WERI-Rb-1 (cell line): Measurements from ENCODE around the gene PRDX2.
"Not testable (repeated sequence)": the region's sequence is repeated elsewhere in the genome, so short reads cannot be mapped to it uniquely, and the experiment has no call there.

Experiments used
- DNase-seq: peaks from one replicate; pipeline ENCODE4 v3.0.0-alpha.2; 2020
- H3K27ac ChIP-seq: fragments of 250-450 bp; sonication (Bioruptor Pico); 2 replicates; pipeline ENCODE4 v1.5.1; 2020; ENCODE audit warnings: mild to moderate bottlenecking, moderate library complexity
- H3K27me3 ChIP-seq: fragments of 250-450 bp; sonication (Bioruptor Pico); 2 replicates; pipeline ENCODE4 v1.5.1; 2021; ENCODE audit warnings: mild to moderate bottlenecking, low read depth, moderate library complexity; ENCODE audit not compliant: insufficient read depth, severe bottlenecking
- H3K36me3 ChIP-seq: fragments of 250-450 bp; sonication (Bioruptor Pico); 2 replicates; pipeline ENCODE4 v1.5.1; 2020; ENCODE audit warnings: mild to moderate bottlenecking, moderate library complexity
- H3K4me3 ChIP-seq: 2 replicates; pipeline ENCODE4 v1.5.1; 2011; ENCODE audit warnings: low read depth, mild to moderate bottlenecking, control low read depth, low read length
- H3K9me3 ChIP-seq: fragments of 250-450 bp; sonication (Bioruptor Pico); 2 replicates; pipeline ENCODE4 v1.5.1; 2021; ENCODE audit warnings: mild to moderate bottlenecking, moderate library complexity; ENCODE audit not compliant: severe bottlenecking
- TF ChIP-seq, protein P1 (sequence below): IDR thresholded peaks from 2 replicates; pipeline ENCODE4 v1.5.1; 2011; ENCODE audit warnings: low read depth, mild to moderate bottlenecking, control low read depth, inconsistent platforms, low read length

PRDX2 gene

GRCh38 chr19:12833418-12833737 lies 31.8 kb upstream of the PRDX2 start:
- H3K27ac ChIP-seq, result peak overlapping the region; percentile 81
- H3K9me3 ChIP-seq, result no peaks in the 10 kb centered on the region
- H3K27me3 ChIP-seq, result no peaks in the 10 kb centered on the region
- H3K36me3 ChIP-seq, result no peaks in the 10 kb centered on the region
- peak overlapping the region; percentile 51 for H3K4me3 ChIP-seq
- DNase-seq, result no peak
- TF ChIP-seq, protein P1, sequence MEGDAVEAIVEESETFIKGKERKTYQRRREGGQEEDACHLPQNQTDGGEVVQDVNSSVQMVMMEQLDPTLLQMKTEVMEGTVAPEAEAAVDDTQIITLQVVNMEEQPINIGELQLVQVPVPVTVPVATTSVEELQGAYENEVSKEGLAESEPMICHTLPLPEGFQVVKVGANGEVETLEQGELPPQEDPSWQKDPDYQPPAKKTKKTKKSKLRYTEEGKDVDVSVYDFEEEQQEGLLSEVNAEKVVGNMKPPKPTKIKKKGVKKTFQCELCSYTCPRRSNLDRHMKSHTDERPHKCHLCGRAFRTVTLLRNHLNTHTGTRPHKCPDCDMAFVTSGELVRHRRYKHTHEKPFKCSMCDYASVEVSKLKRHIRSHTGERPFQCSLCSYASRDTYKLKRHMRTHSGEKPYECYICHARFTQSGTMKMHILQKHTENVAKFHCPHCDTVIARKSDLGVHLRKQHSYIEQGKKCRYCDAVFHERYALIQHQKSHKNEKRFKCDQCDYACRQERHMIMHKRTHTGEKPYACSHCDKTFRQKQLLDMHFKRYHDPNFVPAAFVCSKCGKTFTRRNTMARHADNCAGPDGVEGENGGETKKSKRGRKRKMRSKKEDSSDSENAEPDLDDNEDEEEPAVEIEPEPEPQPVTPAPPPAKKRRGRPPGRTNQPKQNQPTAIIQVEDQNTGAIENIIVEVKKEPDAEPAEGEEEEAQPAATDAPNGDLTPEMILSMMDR, result no peak

- Histone ChIP-seq H3K4me3 (no peak overlapping the region), H3K27me3 (no peaks in the 10 kb centered on the region), H3K27ac (0 out of 2 replicates have a peak overlapping the region, but pooled peaks have one; percentile 5), H3K36me3 (no peaks in the 10 kb centered on the region; the same call in 1 of the 2 replicates), H3K9me3 (no peaks in the 10 kb centered on the region)
- TF ChIP-seq, protein P1, result no peak
- peak; percentile 35 for DNase-seq
Measured at GRCh38 chr19:12828494-12828893, 26.9 kb upstream of the PRDX2 start.

- no peak overlapping the region for H3K27ac ChIP-seq
- TF ChIP-seq, protein P1, result no peak
- H3K4me3 ChIP-seq, result no peak overlapping the region
- H3K36me3 ChIP-seq, result peaks cover 10% of the 10 kb centered on the region
- no peak for DNase-seq
- no peaks in the 10 kb centered on the region for H3K9me3 ChIP-seq
- H3K27me3 ChIP-seq, result no peaks in the 10 kb centered on the region
Measured at GRCh38 chr19:12825254-12826131, 23.9 kb upstream of the PRDX2 start.

GRCh38 chr19:12821761-12822160 lies 20.2 kb upstream of the PRDX2 start:
- no peak for DNase-seq
- TF ChIP-seq, protein P1, result no peak

GRCh38 chr19:12817810-12818209 lies 16.2 kb upstream of the PRDX2 start:
- not testable (repeated sequence) for H3K4me3 ChIP-seq, H3K9me3 ChIP-seq, H3K27ac ChIP-seq, DNase-seq, H3K27me3 ChIP-seq
- H3K36me3 ChIP-seq, result peaks cover 49% of the 10 kb centered on the region

More at GRCh38 chr19:12821761-12822160, 20.2 kb upstream of the PRDX2 start:
- Histone ChIP-seq H3K9me3 (no peaks in the 10 kb centered on the region), H3K36me3 (peaks cover 18% of the 10 kb centered on the region), H3K27ac (no peak overlapping the region), H3K4me3 (no peak overlapping the region), H3K27me3 (no peaks in the 10 kb centered on the region)

DNA sequence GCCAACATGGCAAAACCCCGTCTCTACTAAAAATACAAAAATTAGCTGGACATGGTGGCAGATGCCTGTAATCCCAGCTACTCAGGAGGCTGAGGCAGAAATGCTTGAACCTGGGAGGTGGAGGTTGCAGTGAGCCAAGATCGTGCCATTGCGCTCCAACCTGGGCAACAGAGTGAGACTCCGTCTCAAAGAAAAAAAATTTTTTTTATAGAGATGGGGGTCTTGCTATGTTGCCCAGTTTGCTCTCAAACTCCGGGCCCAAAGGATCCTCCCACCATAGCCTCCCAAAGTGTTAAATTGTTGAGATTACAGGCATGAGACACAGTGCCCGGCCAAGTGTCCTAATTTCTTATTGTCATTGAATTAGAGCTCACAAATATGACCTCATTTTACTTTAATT lies 15.6 kb upstream of the PRDX2 start:
- H3K9me3 ChIP-seq, H3K4me3 ChIP-seq, DNase-seq, H3K27me3 ChIP-seq, H3K27ac ChIP-seq: not testable (repeated sequence)
- peaks cover 55% of the 10 kb centered on the region for H3K36me3 ChIP-seq

DNA sequence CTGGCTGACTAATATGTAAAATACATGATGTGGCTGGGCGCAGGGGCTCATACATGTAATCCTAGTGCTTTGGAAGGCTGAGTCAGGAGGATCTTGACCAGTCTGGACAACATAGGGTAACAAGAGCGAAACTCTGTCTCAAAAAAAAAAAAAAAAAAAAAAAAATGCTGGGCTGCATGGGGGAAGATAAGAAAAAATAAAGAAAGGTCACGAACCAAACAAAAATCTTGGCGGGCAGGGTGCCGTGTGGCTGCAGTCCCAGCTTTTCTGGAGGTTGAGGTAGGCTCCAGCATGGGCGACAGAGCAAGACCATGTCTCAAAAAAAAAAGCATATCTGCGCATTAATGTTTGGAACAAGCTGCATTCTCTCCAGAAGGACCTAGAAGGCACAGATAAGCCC lies 13.5 kb upstream of the PRDX2 start:
- Histone ChIP-seq H3K9me3 (no peaks in the 10 kb centered on the region), H3K27ac (no peak overlapping the region), H3K27me3 (no peaks in the 10 kb centered on the region), H3K4me3 (no peak overlapping the region), H3K36me3 (peaks cover 66% of the 10 kb centered on the region)
- TF ChIP-seq, protein P1, result no peak
- DNase-seq, result no peak
